Sigmoid colon (tissue), 7 donors: ENCODE measurements around the gene PRKAG2. TPM values are rescaled to one million over a fixed set of nuclear protein-coding genes. Genes with fewer than 3 reads are reported as not detected.

Experiments
- DNase-seq: peaks from one replicate; pipeline ENCODE4 v3.0.0-alpha.2; 2019
- H3K27ac ChIP-seq, 4 donors: fragments of 200-600 bp; sonication (generic); one replicate each; pipeline ENCODE4 v1.5.1; 2016 to 2019; ENCODE audit warnings: mild to moderate bottlenecking in 1 of 4
- H3K27me3 ChIP-seq, 3 donors: fragments of 200-600 bp; sonication (generic); one replicate each; pipeline ENCODE4 v1.5.1; 2019; ENCODE audit warnings: mild to moderate bottlenecking in 1 of 3
- H3K36me3 ChIP-seq, 4 donors: fragments of 200-600 bp; sonication (generic); one replicate each; pipeline ENCODE4 v1.5.1; 2016 to 2019
- H3K4me1 ChIP-seq, 4 donors: fragments of 200-600 bp; sonication (generic); one replicate each; pipeline ENCODE4 v1.5.1; 2017 to 2019
- H3K4me3 ChIP-seq, 4 donors: fragments of 200-600 bp; sonication (generic); one replicate each; pipeline ENCODE4 v1.5.1; 2017 to 2019; ENCODE audit warnings: mild to moderate bottlenecking in 2 of 4, moderate library complexity in 1 of 4
- H3K9me3 ChIP-seq, 4 donors: fragments of 200-600 bp in 3 of 4; sonication (generic) in 3 of 4; one replicate each; pipeline versions ENCODE4 v1.5.1 to v1.6.1; 2013 to 2019
- CTCF ChIP-seq, 4 experiments: fragments of 450-650 bp in 3 of 4; fragments of 200-600 bp in 1 of 4; IDR thresholded peaks; one replicate each; pipeline ENCODE4 v1.5.1; 2016 to 2019; ENCODE audit warnings: antibody characterized with exemption in 4 of 4, mild to moderate bottlenecking in 3 of 4, moderate library complexity in 2 of 4
- EP300 ChIP-seq, 4 donors: sonication (generic); formaldehyde crosslinking; IDR thresholded peaks; one replicate each; pipeline ENCODE4 v1.6.1; 2017; ENCODE audit warnings: antibody characterized with exemption in 4 of 4
- POLR2A ChIP-seq, 2 donors: fragments of 450-650 bp; IDR thresholded peaks; one replicate each; pipeline ENCODE4 v1.6.1; 2016; ENCODE audit warnings: antibody characterized with exemption in 2 of 2, mild to moderate bottlenecking in 2 of 2, moderate library complexity in 2 of 2
- POLR2AphosphoS5 ChIP-seq, 4 donors: sonication (generic); formaldehyde crosslinking; IDR thresholded peaks; one replicate each; pipeline ENCODE4 v1.6.1; 2017; ENCODE audit warnings: antibody characterized with exemption in 4 of 4
- WGBS, 2 donors: extraction: QIAGEN DNeasy Blood & Tissue Kit; methylation state at CpG; one replicate each; pipeline ENCODE4 v1.1.7; 2013; 5-methylcytosine and 5-hydroxymethylcytosine counted together
- intact Hi-C: fragments of 100-400 bp; cut with DNase I; formaldehyde crosslinking; loops from one replicate; pipeline ENCODE4 v1.15.1; 2023
- polyA plus RNA-seq, 3 donors: library from polyadenylated mRNA; stranded (reverse); fragments of 200-250 nt; gene quantifications; one replicate each; pipeline ENCODE4 v1.2.3, GENCODE V29; 2013
- total RNA-seq, 4 donors: library from RNA; depleted of rRNA; stranded (reverse); fragments of >200 nt; gene quantifications; one replicate each; pipeline ENCODE4 v1.1.0, GENCODE V29; 2016
- donor health status: healthy with polysubstance abuse.
- donor health status: Bipolar disorder and iron deficiency.
- donor health status: healthy.

PRKAG2 gene
- total and polyA plus RNA-seq, 7 donors: 19.2 to 51.2 (median 37.1) TPM

- Histone ChIP-seq H3K4me3 (no peak overlapping the region), H3K9me3 (no peaks in the 10 kb centered on the region), H3K27me3 (no peaks in the 10 kb centered on the region), H3K4me1 (peaks cover 0 to 19% (median 12%) of the 10 kb centered on the region in 4 donors), H3K27ac (no peak overlapping the region), H3K36me3 (no peaks in the 10 kb centered on the region)
- TF ChIP-seq EP300 (IDR thresholded peaks at IDR 0.05) (no peak), POLR2AphosphoS5 (IDR thresholded peaks at IDR 0.05) (no peak), CTCF (IDR thresholded peaks at IDR 0.05) (no peak), POLR2A (IDR thresholded peaks at IDR 0.05) (no peak)
- intact Hi-C loops: loop anchor here (2.0 kb wide), 1 partner anchor 78 kb away; no protein-coding TSS in a partner anchor
- WGBS, 2 donors: 79 to 91% methylated on average over 15 of the region's 15 CpGs
- DNase-seq: no peak
Measured at GRCh38 chr7:151704299-151704959, 172.5 kb downstream of the PRKAG2 start.

- intact Hi-C loops: no loop called here
- DNase-seq: no peak
- no peaks in the 10 kb centered on the region for H3K27me3 ChIP-seq
- H3K4me1 ChIP-seq: peaks cover 0 to 22% (median 12%) of the 10 kb centered on the region in 4 donors
- 95 to 96% methylated on average over 9 of the region's 9 CpGs for WGBS, 2 donors
- H3K27ac ChIP-seq: no peak overlapping the region
- H3K4me3 ChIP-seq: no peak overlapping the region
- H3K36me3 ChIP-seq: no peaks in the 10 kb centered on the region
- H3K9me3 ChIP-seq: no peaks in the 10 kb centered on the region
- TF ChIP-seq CTCF (IDR thresholded peaks at IDR 0.05) (no peak), POLR2A (IDR thresholded peaks at IDR 0.05) (no peak), EP300 (IDR thresholded peaks at IDR 0.05) (no peak), POLR2AphosphoS5 (IDR thresholded peaks at IDR 0.05) (no peak)
Measured at GRCh38 chr7:151702961-151703360, 174.0 kb downstream of the PRKAG2 start.

GRCh38 chr7:151700586-151701165 lies 176.2 kb downstream of the PRKAG2 start:
- WGBS, 2 donors: 86 to 88% methylated on average over 13 of the region's 13 CpGs
- Histone ChIP-seq H3K27ac (no peak overlapping the region), H3K9me3 (no peaks in the 10 kb centered on the region), H3K4me1 (peaks cover 0 to 21% (median 19%) of the 10 kb centered on the region in 4 donors), H3K4me3 (no peak overlapping the region), H3K36me3 (no peaks in the 10 kb centered on the region), H3K27me3 (no peaks in the 10 kb centered on the region)
- no peak for DNase-seq
- TF ChIP-seq POLR2AphosphoS5 (IDR thresholded peaks at IDR 0.05) (no peak), EP300 (IDR thresholded peaks at IDR 0.05) (no peak), CTCF (IDR thresholded peaks at IDR 0.05) (no peak), POLR2A (IDR thresholded peaks at IDR 0.05) (no peak)
- intact Hi-C loops: no loop called here

- DNase-seq: no peak
- Histone ChIP-seq H3K4me3 (no peak overlapping the region), H3K36me3 (no peaks in the 10 kb centered on the region), H3K27ac (no peak overlapping the region), H3K4me1 (peaks cover 0 to 22% (median 20%) of the 10 kb centered on the region in 4 donors), H3K27me3 (no peaks in the 10 kb centered on the region), H3K9me3 (no peaks in the 10 kb centered on the region)
- intact Hi-C loops: no loop called here
- TF ChIP-seq POLR2A (IDR thresholded peaks at IDR 0.05): no peak
- TF ChIP-seq CTCF (IDR thresholded peaks at IDR 0.05): no peak
- TF ChIP-seq EP300 (IDR thresholded peaks at IDR 0.05): no peak
- TF ChIP-seq POLR2AphosphoS5 (IDR thresholded peaks at IDR 0.05): no peak
- WGBS, 2 donors: 79 to 91% methylated on average over 10 of the region's 10 CpGs
Measured at GRCh38 chr7:151699928-151700319, 177.0 kb downstream of the PRKAG2 start.
